GM19372 (cell line): ENCODE data around the gene KXD1.

Source experiments
- ATAC-seq: cut with Tn5 transposase; IDR thresholded peaks from one replicate; pipeline ENCODE4 v1.9.1; 2021; ENCODE audit warnings: mild to moderate bottlenecking, low read depth, moderate library complexity; ENCODE audit not compliant: unreplicated experiment

Gene KXD1

DNA sequence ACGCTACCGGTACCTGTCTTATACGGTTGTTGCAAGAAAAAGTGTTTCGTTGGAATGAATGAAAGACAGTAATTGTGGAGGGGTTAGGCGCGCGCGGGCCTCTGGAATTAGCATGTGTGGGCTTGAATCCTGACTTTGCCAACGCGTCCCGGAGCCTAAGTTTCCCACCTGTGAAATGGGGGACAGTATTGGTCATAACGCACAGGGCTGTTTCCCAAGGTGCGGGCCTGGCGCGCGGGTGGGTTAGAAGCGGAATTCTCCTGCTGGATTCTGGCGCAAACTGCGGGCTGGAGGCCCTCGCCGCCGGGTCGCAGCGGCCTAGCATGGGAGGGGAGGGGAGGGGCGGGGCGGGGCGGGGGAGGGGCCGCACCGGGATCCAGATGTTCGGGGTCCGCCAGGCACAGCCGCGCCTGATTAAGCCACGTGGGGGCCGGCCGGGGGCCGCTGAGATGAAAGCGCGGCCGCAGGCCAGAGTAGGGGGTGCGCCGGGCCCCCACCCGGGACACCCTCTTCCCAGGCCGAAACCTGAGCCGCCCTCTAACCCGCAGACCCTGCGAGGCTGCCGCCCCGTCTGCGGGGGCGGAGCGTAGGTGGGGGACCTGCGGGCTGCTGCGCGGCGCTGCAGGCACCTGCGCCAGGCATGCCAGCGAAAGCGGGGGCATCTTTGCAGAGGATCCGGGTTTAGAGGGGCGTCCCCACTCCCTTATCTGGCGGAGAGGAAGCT is 53.8 kb downstream of the KXD1 start:
- ATAC-seq, result no peak

DNA sequence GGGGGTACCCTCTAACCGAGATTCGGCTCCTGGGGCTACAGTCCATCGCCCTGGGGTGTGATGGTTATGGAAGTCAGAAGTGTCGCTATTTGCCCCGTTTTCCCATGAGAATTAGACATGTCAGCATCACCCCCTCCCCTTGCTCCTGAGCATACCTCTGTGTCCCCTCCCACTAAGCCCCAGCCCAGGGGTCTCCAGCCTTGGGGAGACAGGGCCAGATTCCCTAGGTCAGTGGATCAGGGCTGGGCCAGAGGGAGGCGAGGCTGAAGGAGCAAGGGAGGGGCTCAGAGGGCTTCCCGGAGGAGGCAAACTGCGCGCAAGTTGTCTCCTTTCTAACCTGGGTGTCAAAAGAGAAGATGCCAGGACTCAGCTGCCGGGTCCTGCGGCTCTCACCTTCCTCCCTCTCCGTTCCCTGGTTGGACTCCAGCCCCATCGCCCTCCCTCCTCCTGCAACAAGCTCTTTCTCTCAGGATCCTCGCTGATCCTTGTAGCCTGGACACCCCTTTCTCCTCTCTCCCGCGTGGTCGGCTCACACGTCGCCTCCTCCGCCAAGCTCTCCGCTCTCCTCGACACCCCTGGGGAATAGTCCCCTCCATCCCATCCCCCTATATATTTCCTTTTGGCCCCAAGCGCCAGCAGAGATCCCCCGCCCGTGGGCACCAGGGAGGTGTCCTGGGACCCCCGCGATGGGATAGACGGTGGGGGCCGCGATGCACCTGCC is 54.5 kb downstream of the KXD1 start:
- no peak for ATAC-seq

DNA sequence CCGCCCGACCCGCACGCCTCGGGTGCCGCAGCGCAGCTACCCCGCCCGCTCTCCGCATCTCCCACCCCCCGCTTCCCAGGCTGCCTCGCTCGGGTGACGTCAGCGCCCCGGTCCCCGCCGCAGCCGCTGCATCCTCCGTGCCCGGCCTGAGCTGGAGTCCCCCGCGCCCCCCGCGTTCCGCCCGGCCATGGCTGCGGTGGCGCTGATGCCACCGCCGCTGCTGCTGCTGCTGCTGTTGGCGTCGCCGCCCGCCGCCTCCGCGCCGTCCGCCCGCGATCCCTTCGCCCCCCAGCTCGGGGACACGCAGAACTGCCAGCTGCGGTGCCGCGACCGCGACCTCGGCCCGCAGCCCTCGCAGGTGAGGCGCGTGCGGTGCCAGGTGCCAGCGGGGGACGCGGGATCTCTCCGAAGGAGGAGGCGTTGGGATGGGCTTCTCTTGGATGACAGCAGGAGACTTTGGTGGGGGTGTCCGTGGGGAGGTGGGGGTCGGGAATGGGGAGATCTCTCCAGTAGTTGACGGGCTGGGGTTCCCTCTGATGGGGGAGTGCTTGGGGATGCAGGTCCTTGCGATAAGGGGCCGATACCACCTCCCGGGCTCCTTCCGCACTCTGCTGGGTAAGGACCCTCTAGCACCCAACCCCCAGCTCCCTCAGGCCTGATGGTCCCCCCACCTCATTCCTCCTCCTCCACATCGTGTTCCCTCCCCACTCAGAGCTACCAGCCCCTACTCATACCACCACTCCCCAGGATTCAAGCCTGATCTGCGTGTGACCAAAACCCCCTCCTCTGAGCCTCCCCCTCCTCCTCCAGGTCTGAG is 55.3 kb downstream of the KXD1 start, which contains the start of gene TMEM59L:
Gene TMEM59L (plus strand): TSS at position 99 of the 817 bp plus-strand sequence. CDS start 89 bp downstream, at position 188.
- no peak for ATAC-seq

DNA sequence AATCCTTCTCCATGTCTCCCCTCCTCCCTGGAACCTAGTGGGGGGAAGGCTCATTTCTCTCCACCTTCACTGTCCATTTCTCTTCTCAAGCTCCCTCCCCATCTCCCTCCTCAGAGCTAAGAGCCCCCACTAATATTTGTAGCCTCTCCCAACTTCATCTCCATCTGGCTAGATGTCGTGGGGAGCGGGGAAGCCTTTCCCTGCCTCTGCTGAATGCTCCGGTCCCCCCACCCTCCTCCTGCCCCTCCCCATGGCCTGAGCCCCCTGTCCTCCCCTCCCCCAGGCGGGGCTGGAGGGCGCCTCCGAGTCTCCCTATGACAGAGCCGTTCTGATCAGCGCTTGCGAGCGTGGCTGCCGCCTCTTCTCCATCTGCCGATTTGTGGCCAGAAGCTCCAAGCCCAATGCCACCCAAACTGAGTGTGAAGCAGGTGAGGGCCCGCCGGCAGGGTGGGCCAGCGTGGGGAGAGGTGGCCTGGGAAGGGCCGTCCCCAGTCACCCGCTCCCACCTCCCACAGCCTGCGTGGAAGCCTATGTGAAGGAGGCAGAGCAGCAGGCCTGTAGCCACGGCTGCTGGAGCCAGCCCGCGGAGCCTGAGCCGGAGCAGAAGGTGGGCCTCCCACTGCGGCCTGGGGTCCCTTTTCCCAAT is 56.0 kb downstream of the KXD1 start:
- no peak for ATAC-seq

DNA sequence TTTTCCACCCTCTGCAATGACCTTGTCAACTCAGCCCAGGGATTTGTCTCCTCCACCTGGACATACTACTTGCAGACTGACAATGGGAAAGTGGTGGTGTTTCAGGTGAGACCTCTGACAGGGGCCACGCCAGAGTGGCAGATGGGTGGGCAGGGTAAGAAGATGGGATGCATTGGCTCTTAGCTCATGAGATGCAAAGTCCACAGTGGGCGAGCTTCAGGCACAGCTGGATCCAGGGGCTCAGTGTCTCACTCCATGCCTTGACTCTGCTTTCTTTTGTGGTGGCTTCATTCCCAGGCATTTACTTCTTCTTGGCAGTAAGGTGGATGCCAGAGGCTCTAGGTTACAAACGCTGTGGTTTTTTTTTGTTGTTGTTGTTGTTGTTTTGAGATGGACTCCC is 58.4 kb downstream of the KXD1 start:
- ATAC-seq, result no peak

DNA sequence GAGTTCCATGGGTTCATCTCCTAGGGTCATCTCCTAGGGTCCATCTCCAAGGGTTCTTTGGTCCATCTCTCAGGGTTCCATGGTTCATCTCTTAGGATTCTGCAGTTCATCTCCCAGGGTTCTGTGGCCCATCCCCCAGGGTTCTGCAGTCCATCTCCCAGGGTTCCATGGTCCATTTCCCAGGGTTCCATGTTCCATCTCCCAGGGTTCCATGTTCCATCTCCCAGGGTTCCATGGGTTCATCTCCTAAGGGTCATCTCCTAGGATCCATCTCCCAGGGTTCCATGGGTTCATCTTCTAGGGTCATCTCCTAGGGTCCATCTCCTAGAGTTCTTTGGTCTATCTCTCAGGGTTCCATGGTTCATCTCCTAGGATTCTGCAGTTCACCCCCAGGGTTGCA is 59.9 kb downstream of the KXD1 start:
- no peak for ATAC-seq

DNA sequence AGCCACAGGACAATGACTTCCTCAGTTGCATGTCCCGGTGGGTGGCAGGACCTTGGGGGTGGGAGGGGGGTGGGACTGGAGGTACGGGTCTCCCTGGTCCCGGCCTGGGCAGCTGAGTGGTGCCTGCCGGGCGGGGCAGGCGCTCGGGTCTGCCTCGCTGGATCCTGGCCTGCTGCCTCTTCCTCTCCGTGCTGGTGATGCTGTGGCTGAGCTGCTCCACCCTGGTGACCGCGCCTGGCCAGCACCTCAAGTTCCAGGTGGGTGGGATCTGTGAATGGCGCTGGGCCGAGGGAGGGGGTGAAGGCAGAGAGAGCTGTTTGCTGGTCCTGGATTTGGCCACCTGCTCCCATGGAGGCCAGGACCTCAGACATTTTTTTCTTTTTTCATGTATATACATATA is 60.6 kb downstream of the KXD1 start:
- ATAC-seq, result no peak
